IMR-90 (cell line): ENCODE data around the gene PFDN5. TPM values are rescaled to one million over a fixed set of nuclear protein-coding genes. Genes with fewer than 3 reads are reported as not detected.

Source experiments
- ATAC-seq: fragments of 200-7000 bp; cut with Tn5 transposase; 2 replicates; pipeline ENCODE4 v1.9.1; 2020; ENCODE audit warnings: low read depth, mild to moderate bottlenecking, moderate library complexity
- BruUV-seq: library from RNA; stranded (reverse); fragments of 400-500 nt; replicated peaks from 2 replicates; lab custom pipeline; 2021; lab: Mats Ljungman, UMichigan
- CTCF ChIA-PET: fragments of 300-600 bp; formaldehyde crosslinking; extraction: SDS; loops from one replicate; lab custom pipeline; 2021; ENCODE audit warnings: antibody characterized with exemption; lab: Yijun Ruan, JAX
- POLR2A ChIA-PET: fragments of 300-600 bp; sonication (Branson Sonifier 250); formaldehyde crosslinking; loops from one replicate; lab custom pipeline; 2022; ENCODE audit warnings: antibody characterized with exemption; ENCODE audit not compliant: unreplicated experiment; lab: Charles Lee
- DNase-seq: peaks from one replicate; pipeline ENCODE4 v3.0.0; 2013
- H2AFZ ChIP-seq: replicated peaks from 2 replicates; pipeline ENCODE3; 2013; ENCODE audit warnings: low read length, mild to moderate bottlenecking; ENCODE audit not compliant: poor library complexity
- H2AK5ac ChIP-seq: 2 replicates; pipeline ENCODE4 v1.6.1; 2013; ENCODE audit warnings: low read depth, low read length, inconsistent platforms
- H2AK9ac ChIP-seq: replicated peaks from 2 replicates; pipeline ENCODE3; 2013; ENCODE audit warnings: mild to moderate bottlenecking, low read depth, low read length, moderate library complexity; ENCODE audit not compliant: poor library complexity
- H2BK120ac ChIP-seq: 2 replicates; pipeline ENCODE4 v1.6.1; 2013; ENCODE audit warnings: low read depth, low read length, inconsistent platforms
- H2BK15ac ChIP-seq: 3 replicates; pipeline ENCODE4 v1.6.1; 2013; ENCODE audit warnings: low read depth, low read length, inconsistent platforms
- H2BK20ac ChIP-seq: 2 replicates; pipeline ENCODE4 v1.6.1; 2013; ENCODE audit warnings: low read depth, mild to moderate bottlenecking, inconsistent platforms, low read length, moderate library complexity
- H2BK5ac ChIP-seq: 2 replicates; pipeline ENCODE4 v1.6.1; 2013; ENCODE audit warnings: mild to moderate bottlenecking, low read depth, low read length, inconsistent platforms; ENCODE audit not compliant: poor library complexity, severe bottlenecking
- H3K14ac ChIP-seq: replicated peaks from 2 replicates; pipeline ENCODE4 v1.6.1; 2013; ENCODE audit warnings: low read depth, low read length, inconsistent platforms
- H3K18ac ChIP-seq: 2 replicates; pipeline ENCODE4 v1.6.1; 2013; ENCODE audit warnings: low read depth, low read length, control low read depth
- H3K23ac ChIP-seq: 2 replicates; pipeline ENCODE4 v1.6.1; 2013; ENCODE audit warnings: low read depth, low read length, inconsistent platforms
- H3K27ac ChIP-seq: 2 replicates; pipeline ENCODE4 v1.5.1; 2013; ENCODE audit warnings: mild to moderate bottlenecking, control low read depth, low read length; ENCODE audit not compliant: insufficient read depth
- H3K27me3 ChIP-seq: 2 replicates; pipeline ENCODE4 v1.6.1; 2013; ENCODE audit warnings: low read length; ENCODE audit not compliant: control insufficient read depth, insufficient read depth
- H3K36me3 ChIP-seq: 2 replicates; pipeline ENCODE4 v1.6.1; 2013; ENCODE audit warnings: low read length, mixed read lengths; ENCODE audit not compliant: control insufficient read depth, insufficient read depth
- H3K4ac ChIP-seq: 2 replicates; pipeline ENCODE4 v1.6.1; 2013; ENCODE audit warnings: low read depth, low read length, inconsistent platforms
- H3K4me1 ChIP-seq: 2 replicates; pipeline ENCODE4 v1.6.1; 2013; ENCODE audit warnings: low read length, mixed read lengths; ENCODE audit not compliant: control insufficient read depth, insufficient read depth
- H3K4me2 ChIP-seq: 2 replicates; pipeline ENCODE4 v1.6.1; 2013; ENCODE audit warnings: low read depth, mild to moderate bottlenecking, control low read depth, low read length, moderate library complexity
- H3K4me3 ChIP-seq: 2 replicates; pipeline ENCODE4 v1.5.1; 2013; ENCODE audit warnings: low read depth, mild to moderate bottlenecking, control low read depth, low read length, moderate library complexity; ENCODE audit not compliant: insufficient read depth
- H3K56ac ChIP-seq: 2 replicates; pipeline ENCODE4 v1.6.1; 2013; ENCODE audit warnings: low read length, inconsistent platforms; ENCODE audit not compliant: insufficient read depth; ENCODE audit errors: extremely low read depth
- H3K79me1 ChIP-seq, 2 experiments: 2 replicates each; pipeline ENCODE4 v1.6.1; 2013; ENCODE audit warnings: low read length in 2 of 2, inconsistent platforms in 1 of 2, low read depth in 1 of 2
- H3K9ac ChIP-seq: 2 replicates; pipeline ENCODE4 v1.6.1; 2013; ENCODE audit warnings: low read depth, low read length, control low read depth
- H3K9me1 ChIP-seq: 2 replicates; pipeline ENCODE4 v1.6.1; 2013; ENCODE audit warnings: low read length, inconsistent platforms; ENCODE audit not compliant: insufficient read depth
- H3K9me3 ChIP-seq: 2 replicates; pipeline ENCODE4 v1.6.1; 2013; ENCODE audit warnings: low read length; ENCODE audit not compliant: control insufficient read depth, insufficient read depth
- H4K20me1 ChIP-seq: 2 replicates; pipeline ENCODE4 v1.6.1; 2013; ENCODE audit warnings: low read length, inconsistent platforms; ENCODE audit not compliant: insufficient read depth
- H4K5ac ChIP-seq: 2 replicates; pipeline ENCODE4 v1.6.1; 2013; ENCODE audit warnings: mild to moderate bottlenecking, low read depth, low read length, control low read depth
- H4K8ac ChIP-seq, 2 experiments: 2 replicates each; pipeline ENCODE4 v1.6.1; 2013; ENCODE audit warnings: low read depth in 2 of 2, low read length in 2 of 2, control low read depth in 1 of 2, inconsistent platforms in 1 of 2
- H4K91ac ChIP-seq: 2 replicates; pipeline ENCODE4 v1.6.1; 2013; ENCODE audit warnings: low read depth, low read length, inconsistent platforms; ENCODE audit not compliant: insufficient read depth
- BHLHE40 ChIP-seq: fragments of 150-350 bp; IDR thresholded peaks from 2 replicates; pipeline ENCODE4 v1.6.1; 2016; ENCODE audit warnings: mild to moderate bottlenecking, low read depth, low read length
- MAFK ChIP-seq: IDR thresholded peaks from 2 replicates; pipeline ENCODE4 v1.6.1; 2012; ENCODE audit warnings: low read depth, low read length, improper control_type of control experiment
- WGBS, 2 experiments: methylation state at CpG; one replicate each; pipeline versions ENCODE4 v1.1.5 to v1.1.7; 2013; ENCODE audit warnings: missing lambda C conversion rate in 2 of 2; ENCODE audit not compliant: insufficient read length in 1 of 2; ENCODE audit errors: extremely low coverage in 2 of 2; 5-methylcytosine and 5-hydroxymethylcytosine counted together
- dilution Hi-C: fragments of 300-500 bp; cut with HindIII; formaldehyde crosslinking; loops from one replicate; pipeline ENCODE4 v1.14.3; 2018; ENCODE audit warnings: low sequenced_read_pairs; ENCODE audit not compliant: unreplicated experiment
- in situ Hi-C: fragments of 300-500 bp; cut with MboI; formaldehyde crosslinking; loops from 3 replicates; pipeline ENCODE4 v1.14.3; 2019; ENCODE audit warnings: low sequenced_read_pairs, inconsistent platforms, mixed read lengths
- intact Hi-C: fragments of 100-400 bp; cut with micrococcal nuclease; formaldehyde crosslinking; loops from 2 replicates; pipeline ENCODE4 v1.10.0; 2022
- polyA plus RNA-seq, 3 experiments: library from polyadenylated mRNA; depleted of rRNA; stranded (reverse); fragments of >200 nt; gene quantifications; 2 replicates each; pipeline ENCODE4 v1.2.3, GENCODE V29; 2012; ENCODE audit warnings: low replicate concordance in 1 of 3
- total RNA-seq: library from RNA; depleted of rRNA; stranded (reverse); fragments of >200 nt; gene quantifications from 2 replicates; pipeline ENCODE4 v1.2.3, GENCODE V29; 2012

The PFDN5 gene
- total and polyA plus RNA-seq, 2 of the 4 experiments (the other 2 are of a cell fraction), result 1,011 to 1,338 TPM

DNA sequence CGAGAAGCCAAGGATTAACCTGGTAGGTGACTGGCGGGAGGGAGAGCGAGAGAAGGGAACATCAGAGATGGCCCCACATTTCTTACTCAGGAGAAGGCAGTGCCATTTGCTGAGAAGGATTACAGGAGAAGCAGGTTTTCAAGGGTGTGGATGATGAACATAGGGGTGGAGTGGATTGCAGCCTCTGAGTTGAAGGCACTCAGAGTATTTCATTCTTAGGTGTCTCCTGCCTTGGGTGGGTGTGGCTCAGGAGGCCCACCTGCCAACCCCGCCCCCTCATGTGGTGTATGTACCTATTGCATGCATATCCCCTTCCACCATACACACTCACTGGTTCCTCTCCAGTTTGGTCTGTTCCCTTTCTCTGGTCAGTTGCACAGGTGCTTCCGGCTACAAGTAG, 20.9 kb upstream of the PFDN5 start:
- BruUV-seq, result no TSS peak
- POLR2A ChIA-PET, result no interaction called here
- dilution Hi-C loops, result no loop called here

More for the DNA sequence above, 20.9 kb upstream of the PFDN5 start:
- H4K20me1 ChIP-seq, result no peaks in the 10 kb centered on the region; the same call in 1 of the 2 replicates
- H4K91ac ChIP-seq, result no peak overlapping the region
- H4K8ac ChIP-seq, result no peak overlapping the region
- H3K27me3 ChIP-seq, result no peaks in the 10 kb centered on the region
- no peak for ATAC-seq
- CTCF ChIA-PET, result no interaction called here
- H3K36me3 ChIP-seq, result peaks cover 6% of the 10 kb centered on the region
- in situ Hi-C loops, result no loop called here
- no peak overlapping the region for H3K4me3 ChIP-seq
- no peak overlapping the region for H2BK120ac ChIP-seq
- no peak overlapping the region for H3K56ac ChIP-seq
- H3K9me1 ChIP-seq, result peaks cover 12% of the 10 kb centered on the region
- H3K4ac ChIP-seq, result no peak overlapping the region
- H3K14ac ChIP-seq, result no peak overlapping the region
- DNase-seq, result no peak
- H4K5ac ChIP-seq, result no peak overlapping the region
- no peak overlapping the region for H3K4me2 ChIP-seq
- H2AK9ac ChIP-seq, result no peak overlapping the region
- no peaks in the 10 kb centered on the region; the same call in 1 of the 2 replicates for H3K4me1 ChIP-seq
- intact Hi-C loops, result no loop called here
- H3K79me1 ChIP-seq, result peaks cover 21 to 43% of the 10 kb centered on the region in 2 experiments
- no CpG with 5 or more reads among the region's 5 CpGs for WGBS, 2 experiments
- H2BK5ac ChIP-seq, result no peak overlapping the region
- H2BK20ac ChIP-seq, result no peak overlapping the region
- H2AFZ ChIP-seq, result no peak overlapping the region
- H3K9ac ChIP-seq, result no peak overlapping the region
- no peak overlapping the region for H3K27ac ChIP-seq
- no peak overlapping the region for H3K23ac ChIP-seq
- no peaks in the 10 kb centered on the region for H3K9me3 ChIP-seq
- H3K18ac ChIP-seq, result no peak overlapping the region
- TF ChIP-seq MAFK, result no peak
- no peak for TF ChIP-seq BHLHE40
- no peak overlapping the region for H2BK15ac ChIP-seq
- no peak overlapping the region for H2AK5ac ChIP-seq
